ENCODE data around the gene TMEM237.
"Not testable (repeated sequence)": the region's sequence is repeated elsewhere in the genome, so short reads cannot be mapped to it uniquely, and the experiment has no call there.

TMEM237 gene, protein sequence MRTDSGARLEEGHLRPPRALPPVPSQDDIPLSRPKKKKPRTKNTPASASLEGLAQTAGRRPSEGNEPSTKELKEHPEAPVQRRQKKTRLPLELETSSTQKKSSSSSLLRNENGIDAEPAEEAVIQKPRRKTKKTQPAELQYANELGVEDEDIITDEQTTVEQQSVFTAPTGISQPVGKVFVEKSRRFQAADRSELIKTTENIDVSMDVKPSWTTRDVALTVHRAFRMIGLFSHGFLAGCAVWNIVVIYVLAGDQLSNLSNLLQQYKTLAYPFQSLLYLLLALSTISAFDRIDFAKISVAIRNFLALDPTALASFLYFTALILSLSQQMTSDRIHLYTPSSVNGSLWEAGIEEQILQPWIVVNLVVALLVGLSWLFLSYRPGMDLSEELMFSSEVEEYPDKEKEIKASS
- total RNA-seq: 5.8 to 12.9 (median 8.4) reads per million in 4 experiments

DNA sequence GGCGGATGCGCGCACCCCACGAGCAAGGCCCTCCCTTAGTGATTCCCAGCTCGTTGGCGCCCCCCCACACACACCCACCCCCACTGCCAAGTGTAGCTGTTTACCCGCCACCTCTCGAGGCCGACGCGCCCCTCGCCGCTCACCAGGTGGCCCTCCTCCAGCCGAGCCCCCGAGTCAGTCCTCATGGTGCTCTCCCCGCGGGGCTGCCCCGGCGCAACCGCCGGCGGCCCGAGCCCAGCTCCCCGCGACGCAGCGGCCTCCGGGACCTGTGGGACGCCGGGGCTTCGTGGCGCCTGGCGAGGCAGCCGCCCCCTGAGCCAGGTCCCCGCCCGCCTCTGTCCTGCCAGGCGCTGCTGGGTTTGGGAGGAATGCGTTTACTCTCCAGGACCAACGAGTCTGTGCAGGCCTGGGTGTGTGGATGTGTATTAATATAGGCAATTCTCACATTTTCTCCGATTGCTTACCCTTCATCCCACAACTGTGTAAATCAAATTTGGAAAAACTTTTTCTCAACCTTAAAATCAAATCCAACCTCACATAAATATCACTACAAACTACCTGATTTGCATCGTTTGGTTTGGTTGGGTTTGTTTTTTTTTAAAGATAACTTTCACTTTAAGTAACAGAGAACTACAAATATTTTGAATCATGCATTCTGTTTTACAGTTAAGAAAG, at the start of gene TMEM237:
TSS of gene TMEM237 (minus strand) at position 288 of the 675 bp plus-strand sequence. CDS start at position 185, 103 bp downstream.
- DNase-seq: peak; percentile 54

DNA sequence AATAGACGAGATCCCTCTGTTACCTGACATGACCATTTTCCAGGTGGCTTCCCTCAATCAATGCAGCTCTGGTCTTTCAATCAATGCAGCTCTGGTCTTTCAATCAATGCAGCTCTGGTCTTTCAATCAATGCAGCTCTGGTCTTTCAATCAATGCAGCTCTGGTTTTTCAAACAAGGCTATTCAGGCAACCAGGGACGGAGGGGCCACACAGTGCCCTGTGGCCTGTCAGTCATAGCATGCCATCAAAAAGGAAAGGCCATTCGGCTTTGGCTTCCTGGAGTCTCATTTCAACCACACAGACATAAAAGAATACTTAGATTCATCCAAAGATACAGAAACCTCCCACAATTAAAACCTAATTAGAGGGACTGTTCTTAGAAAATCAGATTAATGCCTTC, 41.9 kb upstream of the TMEM237 start:
- no peak for DNase-seq

DNA sequence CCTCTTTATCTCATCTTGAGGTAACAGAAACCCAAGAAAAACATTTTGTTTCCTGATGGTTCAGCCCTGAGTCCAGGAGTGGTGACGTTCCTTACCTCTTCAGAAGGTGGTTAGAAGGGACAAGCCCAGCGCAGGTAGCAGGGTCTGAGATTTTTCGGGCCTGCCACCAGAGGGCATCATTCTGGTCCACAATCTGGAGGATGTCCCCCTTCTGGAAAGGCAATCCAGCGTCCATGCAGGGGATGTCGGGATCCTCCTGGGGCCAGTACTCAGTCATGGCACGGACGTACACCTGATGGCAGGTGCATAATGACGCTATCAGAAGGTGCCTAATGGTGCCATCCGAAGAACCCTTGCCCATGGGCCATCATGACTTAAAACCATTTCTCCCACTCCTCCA, 37.4 kb upstream of the TMEM237 start:
- no peak for DNase-seq

DNA sequence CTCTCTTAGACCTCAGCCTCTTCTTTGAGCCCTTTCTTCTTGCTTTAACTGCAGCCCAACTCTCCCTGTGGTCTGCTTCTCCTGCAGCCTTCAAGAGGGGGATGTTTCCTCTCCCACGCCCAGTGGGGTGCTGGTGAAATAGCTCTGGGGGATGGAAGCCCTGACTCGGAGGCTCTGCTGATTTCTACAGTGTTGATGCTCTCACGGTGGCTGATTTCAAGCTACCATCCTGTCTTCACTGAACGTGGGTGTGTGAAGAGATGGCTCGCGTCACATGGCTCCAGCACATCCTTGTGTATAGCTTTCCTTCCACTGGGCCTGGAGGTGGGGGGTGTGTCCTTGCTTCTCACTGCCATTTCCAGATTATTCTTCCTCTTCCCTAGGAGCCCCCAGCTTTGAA, 35.1 kb upstream of the TMEM237 start:
- no peak for DNase-seq

DNA sequence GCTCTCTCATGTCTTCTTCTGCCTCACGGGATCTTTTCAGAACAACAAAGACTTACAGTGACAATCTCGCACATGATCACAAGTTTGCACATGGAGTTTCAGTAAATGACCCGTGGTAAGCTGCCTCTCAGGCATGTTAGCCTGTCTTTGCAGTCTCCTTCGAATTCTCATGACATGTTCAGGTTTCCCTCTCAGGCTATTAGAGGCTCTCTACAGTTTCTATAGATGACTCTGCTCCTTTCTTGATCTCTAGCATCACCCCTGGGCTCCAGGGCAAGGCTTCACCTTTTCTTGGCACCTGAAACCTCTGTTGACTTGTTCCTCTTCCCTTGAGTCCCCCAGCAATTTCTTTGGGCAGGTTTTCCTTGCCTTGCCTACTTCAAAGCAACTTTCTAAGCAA, 32.2 kb upstream of the TMEM237 start:
- DNase-seq: no peak

DNA sequence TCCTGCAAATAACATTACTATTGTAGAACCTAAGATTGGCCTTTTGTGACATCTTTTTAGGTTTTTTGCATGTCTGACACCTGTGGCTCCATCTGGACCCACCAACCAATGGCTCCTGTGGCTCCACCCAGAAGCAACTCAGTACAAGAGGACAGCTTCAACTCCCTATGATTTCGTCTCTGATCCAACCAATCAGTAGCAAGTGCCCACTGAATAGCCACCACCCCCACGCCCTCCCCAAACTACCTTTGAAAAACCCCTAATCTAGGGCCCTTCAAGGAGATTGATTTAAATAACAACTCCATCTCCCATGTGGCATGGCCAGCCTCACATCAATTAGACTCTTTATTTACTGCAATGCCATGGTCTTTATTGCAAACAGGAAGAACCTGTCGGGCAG, 31.5 kb upstream of the TMEM237 start:
- DNase-seq: no peak

DNA sequence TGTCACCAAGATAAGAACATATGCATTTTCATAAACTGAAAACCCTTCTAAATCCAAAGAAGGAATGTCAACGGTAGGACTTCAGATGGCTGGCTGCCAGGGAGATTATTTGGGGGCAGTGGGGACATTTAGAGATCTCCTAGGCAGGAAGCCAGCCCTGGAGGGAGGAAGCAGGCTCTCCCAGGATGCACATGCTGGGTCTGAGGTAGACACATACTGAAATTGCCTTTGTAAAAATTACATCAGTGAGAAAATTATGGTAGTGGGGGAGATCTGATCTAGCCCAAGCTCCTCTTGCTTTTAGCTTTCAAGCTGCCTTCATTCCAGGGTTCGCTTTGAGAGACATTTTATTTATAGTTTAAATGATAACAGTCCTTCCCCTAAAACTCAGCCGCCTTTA, 31.0 kb upstream of the TMEM237 start:
- no peak for DNase-seq

DNA sequence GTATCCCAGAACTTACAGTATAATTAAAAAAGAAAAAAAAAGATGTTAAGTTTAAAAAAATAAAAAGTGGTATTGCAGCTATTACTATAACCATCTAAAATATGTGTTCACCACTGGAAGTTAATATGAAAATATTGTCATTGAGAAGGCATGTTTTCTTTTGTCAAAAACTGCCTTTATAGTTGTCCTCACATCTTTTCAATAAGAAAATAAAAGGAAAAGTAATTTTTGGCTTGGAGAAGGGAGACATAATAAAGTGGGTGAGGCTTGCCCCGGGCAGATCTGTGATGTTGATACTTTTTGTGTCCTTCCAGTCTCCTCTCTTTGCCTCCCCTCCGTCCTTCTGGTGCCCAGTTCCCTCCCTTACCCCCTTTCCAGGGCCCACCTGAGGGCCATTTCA, 30.2 kb upstream of the TMEM237 start:
- no peak for DNase-seq

DNA sequence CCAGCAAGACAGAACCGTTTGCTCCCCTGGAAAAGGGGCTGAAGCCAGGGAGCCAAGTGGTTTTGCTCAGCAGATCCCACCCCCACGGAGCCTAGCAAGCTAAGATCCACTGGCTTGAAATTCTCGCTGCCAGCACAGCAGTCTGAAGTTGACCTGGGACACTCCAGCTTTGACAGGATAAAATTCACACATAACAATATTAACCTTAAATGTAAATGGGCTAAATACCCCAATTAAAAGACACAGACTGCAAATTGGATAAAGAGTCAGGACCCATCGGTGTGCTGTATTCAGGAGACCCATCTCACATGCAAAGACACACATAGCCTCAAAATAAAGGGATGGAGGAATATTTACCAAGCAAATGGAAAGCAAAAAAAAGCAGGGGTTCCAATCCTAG, 27.9 kb upstream of the TMEM237 start:
- DNase-seq: not testable (repeated sequence)

DNA sequence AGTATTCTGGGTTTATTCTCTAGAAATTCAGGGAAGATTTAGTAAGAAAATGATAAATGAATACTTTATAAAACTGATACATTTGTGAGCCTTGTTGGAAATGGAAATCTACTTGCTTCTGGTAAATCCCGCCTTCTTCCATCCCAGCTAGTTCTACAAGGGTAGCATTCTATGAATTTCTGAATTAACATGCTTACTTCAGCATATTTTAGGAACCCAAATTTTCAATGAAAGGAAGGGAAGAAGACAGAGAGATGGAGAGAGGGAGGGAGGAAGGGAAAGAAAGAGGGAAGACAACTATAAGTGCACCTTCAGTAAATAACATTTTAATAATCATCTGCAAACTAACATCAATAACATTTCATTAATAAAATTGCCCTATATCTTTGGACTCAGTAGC, 26.6 kb upstream of the TMEM237 start:
- no peak for DNase-seq

DNA sequence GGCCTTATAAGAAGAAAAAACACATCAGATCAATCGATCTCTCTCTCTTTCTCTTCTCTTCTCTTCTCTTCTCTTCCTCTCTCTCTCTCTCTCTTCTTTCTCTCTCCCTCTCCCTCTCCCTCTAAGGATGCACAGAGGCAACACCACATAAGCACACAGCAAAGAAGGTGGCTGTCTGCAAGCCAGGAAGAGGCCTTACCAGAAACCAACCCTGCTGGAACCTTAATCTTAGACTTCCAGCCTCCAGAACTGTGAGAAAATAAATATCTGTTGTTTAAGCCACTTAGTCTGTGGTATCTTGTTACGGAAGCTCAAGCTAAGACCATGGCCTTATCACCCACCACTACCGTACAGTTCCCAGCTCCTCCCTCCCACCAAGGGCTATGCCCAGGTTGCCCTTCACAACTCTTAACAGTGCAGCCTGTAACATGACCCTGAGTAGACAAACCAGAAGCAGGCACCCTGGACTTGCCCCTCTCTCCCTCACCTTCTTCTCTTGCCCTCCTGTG, 25.2 kb upstream of the TMEM237 start:
- DNase-seq: no peak

DNA sequence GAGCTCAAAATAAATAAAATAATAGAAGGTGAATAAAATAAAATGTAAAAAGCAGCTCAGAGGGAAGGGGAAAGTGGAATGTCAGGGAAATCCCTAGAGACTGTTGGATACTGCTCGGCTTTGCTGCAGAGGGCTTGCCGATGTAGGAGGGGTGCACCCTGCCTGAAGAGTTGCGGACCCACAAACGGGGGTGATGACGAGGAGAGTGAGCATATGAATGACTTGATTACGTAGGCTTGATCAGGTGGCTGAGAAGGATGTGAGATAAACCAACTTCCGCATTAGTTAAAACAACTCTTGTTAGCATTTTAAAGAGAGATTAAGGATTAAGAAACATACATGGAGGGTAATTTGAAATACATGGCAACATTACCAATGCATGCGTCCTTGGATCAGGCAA, 21.0 kb upstream of the TMEM237 start:
- no peak for DNase-seq

DNA sequence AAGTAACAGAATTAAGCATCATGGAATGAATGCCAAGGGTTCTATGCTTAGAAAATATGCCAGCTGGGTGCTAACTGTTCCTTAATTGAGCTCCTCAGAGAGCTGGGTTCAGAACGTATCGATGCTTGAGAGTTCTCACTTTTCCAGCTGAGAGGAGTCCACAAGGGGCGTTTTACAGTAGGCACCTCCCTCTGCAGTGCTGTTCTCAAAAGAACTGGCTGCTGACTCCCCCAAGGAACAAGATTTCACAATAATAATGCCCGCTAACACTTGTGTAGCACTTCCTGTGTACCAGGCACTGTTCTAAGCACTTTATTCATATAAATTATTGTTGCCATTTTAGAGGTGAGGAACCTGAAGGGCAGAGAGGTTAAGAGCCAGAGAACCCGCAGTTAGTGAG, 18.1 kb upstream of the TMEM237 start:
- DNase-seq: no peak

DNA sequence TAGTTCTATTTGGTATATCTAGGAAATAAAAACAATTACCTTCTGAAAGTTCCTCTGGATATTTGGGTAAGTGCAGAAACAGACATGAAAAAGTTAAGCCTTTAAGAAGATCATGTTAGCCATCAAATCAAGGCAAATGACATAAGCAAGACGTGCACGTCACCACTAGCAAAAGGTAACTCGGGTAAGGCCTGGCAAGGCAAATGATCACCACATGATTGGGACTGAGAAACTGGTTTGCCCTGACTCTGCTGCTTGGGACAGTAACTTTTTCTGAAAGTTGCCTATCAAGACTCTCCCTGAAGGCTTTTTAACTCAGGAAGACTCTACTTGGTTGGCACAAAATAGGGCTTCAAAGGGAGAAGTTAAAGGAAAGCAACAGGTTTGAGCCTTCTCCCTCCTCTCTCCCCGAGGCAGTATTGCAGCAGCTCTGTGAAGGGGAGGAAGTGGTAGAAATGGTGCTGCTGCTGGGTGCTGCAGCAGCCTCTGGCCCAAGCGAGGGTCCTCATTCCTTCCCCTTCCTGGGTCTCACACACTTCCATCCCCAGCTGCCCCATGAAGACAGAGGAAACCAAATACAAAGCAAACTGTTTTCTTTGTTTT, 17.1 kb upstream of the TMEM237 start:
- DNase-seq: no peak

DNA sequence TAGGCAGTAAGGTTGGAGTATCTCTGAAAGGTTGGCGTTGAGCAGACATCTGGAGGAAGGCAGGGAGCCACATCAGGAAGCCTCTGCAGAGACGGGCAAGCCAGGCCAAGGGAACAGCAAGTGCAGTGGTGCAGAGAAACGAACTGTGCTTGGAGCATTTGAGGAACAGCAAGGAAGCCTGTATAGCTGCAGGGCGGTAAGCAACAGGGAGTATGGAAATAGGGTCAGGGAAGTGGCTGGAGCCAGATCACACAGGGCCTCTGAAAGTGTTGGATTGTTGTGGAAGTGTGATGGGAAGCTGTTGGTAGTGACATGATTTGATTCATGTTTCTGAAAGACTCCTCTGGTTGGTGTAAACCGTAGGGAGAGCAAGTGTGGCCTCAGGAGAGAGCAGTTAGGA, 13.4 kb upstream of the TMEM237 start:
- no peak for DNase-seq

DNA sequence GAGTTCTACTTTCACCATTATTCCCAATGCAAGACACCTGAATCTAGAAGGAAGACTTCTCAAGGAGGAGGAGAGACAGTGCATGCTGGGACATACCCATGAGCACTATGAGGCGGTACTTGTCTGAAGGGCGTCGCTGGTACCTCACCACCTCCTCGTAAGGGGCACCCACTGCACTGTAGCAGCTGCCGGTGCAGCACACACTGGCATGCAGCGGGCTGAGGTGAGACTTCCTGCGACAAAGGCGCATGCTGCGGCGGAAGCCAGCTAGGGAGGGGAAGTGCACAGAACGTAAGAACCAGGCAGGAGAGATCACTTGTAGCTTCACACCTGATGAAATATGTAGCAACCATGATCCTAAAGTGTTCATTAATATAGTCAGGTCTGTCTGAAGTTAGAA, 12.8 kb upstream of the TMEM237 start:
- no peak for DNase-seq

DNA sequence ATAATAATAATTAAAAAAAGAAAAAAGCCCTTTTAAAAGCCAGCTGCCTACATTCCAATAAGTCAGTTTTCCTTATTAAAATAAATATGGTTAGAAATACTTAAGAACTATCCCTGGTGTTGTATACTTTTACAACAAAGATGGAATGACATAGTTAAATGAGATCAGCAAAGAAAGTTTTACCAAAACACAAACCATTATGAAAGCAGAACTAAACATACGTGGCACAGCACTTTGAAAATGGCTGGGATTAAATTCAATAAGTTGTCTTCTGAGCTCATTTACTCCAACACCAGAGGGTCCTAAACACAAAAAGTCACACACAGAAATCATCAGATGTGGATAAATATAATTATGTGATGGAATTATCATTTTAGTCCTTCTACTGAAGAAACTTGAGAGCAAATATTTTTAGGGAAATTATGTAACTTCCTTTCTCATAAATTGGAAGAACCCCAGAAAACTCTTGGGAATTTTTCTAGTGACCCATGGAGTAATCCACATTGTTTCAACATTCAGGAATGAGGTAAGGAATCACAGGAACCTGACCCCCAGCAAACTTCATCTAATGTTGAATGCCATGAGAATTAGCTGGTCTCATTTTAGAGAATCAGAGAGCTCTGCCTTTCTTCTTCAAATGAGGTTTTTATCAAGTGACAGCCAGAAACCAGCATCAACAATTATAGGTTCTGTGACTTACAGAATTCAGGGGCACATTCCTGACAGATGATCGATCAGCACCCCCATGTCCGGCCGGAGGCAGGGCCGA, 11.5 kb upstream of the TMEM237 start:
- DNase-seq: no peak

DNA sequence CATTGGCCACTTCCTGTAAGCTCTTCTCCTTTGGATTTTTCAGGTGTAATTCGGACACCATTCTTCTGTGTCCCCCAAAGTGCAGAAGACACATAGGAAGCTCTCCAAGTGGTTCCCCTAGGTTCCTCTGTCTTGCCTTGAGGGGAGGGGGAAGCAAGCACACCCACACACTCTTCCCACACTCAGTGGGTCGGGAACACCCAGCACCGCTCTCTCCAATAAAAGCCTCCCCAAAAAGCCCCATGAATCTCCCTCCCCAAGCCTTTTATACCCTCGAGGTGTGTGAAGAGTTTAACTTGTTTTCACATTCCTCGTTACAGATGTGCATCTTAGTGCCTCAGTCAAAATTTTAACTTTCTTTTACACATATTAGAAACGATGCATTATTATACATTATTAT, 9.9 kb upstream of the TMEM237 start:
- no peak for DNase-seq

DNA sequence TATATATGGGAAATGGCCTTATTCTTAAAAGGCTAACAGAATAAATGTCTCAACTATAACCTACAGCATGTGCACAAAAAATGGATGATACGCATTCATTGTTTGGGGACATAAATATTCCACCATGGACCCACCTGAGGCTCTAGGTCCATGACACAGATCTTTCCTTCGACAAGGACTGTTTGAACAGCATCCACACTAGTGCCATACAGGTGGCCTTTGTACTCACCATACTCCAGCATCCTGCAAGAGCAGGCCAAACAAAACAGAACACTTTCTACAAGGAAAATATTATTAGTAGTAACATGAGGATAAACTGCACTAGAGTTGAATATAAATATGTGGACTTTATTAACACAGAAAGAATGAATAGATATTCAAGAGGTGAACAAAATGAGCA, 6.1 kb upstream of the TMEM237 start:
- no peak for DNase-seq

DNA sequence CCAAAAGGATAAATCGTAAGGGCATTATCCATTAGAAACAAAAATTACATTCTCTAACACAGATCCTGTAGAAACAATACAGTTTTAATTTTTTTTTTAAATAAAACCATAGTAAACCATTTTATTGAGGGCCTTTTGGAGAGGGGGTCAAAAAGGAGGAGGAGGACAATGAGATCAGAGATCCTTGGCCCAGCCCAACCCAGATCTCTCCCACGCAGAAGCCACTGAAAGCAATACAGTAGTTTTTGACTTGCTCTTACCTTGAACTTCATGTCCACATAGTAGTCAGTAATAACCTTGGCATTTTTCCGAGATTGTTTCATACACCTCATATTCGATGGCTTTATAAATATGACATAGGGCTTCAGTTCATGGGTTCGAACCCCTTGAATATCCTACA, 4.1 kb upstream of the TMEM237 start:
- DNase-seq: no peak

DNA sequence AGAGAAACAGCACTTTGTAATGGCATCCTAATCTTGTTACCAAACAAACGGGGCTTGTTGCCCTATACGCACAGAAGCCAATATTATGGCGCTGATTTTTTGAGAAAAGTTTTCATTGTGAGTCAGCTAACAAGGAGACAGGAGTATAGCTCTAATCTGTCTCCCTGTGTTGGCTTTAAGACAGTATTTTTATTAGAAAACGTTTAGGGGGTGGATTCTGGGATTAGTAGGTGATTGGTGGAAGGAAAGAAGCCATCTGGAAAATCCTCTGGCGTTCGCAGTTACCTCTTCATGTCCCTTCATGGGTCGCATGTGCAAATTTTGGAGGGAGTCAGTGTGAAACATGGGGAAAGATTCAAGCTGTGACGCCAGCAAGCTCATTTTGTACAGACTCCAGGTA, 698 bp upstream of the TMEM237 start:
- no peak for DNase-seq

DNA sequence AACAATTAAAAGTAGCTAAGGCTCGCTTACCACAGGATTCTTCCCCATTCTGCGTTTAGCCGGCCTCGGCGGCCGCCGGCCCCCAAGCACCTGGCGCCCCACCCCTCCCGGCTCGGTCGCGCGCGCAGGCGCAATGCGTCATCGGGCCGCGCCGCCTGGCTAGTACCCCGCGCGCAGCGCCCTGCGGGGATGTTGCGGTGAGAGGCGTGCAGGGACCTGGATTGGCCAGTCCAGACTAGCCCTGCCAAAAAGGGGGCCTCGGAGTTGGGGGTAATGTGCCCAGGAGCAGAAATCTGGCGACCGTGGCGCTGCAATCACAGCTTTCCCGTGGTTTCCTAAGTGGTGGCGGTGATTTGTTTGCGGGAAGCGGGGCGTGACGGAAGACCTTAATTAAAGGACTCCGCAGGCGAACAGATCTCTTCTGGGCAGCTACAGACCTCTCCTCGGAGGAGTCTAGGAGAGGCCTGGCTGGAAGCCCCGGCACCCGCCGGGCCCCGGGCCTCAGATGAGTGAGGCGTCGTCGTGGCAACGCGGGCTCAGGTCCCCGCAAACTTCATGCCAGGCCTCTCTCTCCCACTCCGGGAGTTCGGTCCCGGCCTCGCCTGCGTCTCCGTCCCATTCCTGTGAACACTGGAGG, 606 bp downstream of the TMEM237 start:
- DNase-seq: peak; percentile 78

Measured in effector CD8-positive, alpha-beta T cell (primary cell).